HG03108 (cell line): ENCODE results near the gene SOX6.

Source experiments
- ATAC-seq: cut with Tn5 transposase; IDR thresholded peaks from one replicate; pipeline ENCODE4 v1.9.1; 2021; ENCODE audit warnings: moderate library complexity; ENCODE audit not compliant: unreplicated experiment

The SOX6 gene

GRCh38 chr11:16278979-16279378 is 77.4 kb downstream of the SOX6 start:
- ATAC-seq = no peak

DNA sequence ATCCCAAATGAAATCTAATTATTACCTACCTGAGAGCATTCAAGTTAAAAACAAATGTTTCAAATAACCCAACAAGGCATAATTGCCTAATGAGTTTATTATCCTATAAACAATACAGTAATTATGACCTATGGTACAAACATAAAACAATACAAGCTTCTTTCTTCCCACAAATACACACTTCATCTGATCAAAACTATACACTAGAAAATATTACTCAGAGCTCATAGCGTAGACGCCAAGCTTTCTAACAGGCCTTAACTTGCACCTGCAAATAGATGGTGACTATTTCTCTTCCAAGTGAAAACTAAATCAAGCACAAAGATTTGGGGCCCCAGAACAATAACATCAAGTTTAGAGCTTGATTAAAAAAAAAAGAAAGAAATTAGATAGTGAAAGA is 78.1 kb downstream of the SOX6 start:
- no peak for ATAC-seq

DNA sequence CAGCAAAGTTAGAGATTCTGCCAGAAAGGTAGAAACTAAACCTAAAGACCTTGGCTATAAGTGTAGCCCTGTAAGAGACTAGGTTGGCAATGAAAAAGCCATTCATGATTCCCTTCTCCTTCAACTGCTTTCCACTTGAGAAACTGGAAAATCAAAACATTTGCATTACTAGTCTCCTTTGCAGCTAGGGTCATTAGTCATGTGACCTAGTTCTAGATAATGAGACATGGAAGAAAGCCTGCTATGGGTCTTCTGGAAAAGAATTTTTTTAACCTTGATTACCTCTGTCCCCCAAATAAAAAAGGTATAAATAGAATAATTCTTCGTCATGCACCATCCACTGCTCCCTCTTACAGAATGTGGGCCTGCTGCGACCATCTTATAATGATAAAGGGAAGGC is 80.1 kb downstream of the SOX6 start:
- ATAC-seq = no peak

DNA sequence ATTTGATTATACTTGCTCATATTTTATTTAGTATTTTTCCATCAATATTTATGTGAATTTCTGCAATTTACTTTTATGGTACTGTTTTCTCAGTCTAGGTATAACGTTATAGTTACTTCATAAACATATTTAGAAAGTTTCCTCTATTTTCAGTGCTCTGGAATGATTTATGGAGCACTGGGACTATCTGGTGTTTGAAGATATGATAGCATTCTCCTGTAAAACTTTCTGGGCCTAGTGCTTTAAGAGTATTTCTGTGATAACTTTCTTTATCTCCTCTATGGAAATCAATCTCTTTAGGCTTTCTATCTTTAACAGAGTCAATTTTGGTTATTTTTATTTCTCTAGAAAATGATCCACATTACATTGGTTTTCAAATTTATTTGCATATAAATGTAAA is 85.1 kb downstream of the SOX6 start:
- ATAC-seq = no peak

DNA sequence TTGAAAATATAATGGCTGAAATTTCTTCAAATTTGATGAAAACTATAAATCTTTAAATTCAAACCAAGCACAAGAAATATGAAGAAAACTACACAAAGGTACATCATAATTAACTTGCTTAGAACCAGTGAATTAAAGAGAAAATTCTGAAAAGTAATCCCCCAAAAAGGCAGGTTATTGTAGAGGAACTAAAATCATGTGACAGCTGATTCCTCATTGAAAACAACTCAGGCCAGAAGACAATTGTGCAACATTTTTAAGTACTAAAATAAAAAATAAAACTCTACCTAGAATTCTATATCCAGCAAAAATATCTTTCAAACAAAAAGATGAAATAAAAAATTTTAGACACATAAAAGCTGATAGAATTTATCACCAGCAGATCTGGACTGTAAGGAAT is 90.3 kb downstream of the SOX6 start:
- ATAC-seq = no peak

DNA sequence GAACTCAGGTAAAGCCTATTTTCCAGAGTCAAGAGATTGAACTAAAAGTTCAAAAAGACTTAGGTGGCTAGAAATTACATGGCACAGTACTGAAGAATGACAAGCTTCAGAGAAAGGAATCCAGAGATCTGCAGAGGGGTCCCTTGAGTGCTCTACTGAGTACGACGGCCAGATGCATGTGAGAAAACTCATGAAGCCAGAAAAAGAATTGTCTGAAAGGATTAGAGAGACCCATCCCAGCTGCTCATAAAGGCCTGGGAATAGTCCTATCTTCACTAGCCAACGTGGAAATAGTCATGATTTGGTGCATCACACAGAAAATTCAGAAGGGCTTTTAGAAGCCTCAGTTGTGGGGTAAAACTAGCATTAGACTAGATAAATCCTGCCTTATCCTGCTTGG is 91.3 kb downstream of the SOX6 start:
- ATAC-seq = no peak

GRCh38 chr11:16262645-16262955 is 93.7 kb downstream of the SOX6 start:
- no peak for ATAC-seq

DNA sequence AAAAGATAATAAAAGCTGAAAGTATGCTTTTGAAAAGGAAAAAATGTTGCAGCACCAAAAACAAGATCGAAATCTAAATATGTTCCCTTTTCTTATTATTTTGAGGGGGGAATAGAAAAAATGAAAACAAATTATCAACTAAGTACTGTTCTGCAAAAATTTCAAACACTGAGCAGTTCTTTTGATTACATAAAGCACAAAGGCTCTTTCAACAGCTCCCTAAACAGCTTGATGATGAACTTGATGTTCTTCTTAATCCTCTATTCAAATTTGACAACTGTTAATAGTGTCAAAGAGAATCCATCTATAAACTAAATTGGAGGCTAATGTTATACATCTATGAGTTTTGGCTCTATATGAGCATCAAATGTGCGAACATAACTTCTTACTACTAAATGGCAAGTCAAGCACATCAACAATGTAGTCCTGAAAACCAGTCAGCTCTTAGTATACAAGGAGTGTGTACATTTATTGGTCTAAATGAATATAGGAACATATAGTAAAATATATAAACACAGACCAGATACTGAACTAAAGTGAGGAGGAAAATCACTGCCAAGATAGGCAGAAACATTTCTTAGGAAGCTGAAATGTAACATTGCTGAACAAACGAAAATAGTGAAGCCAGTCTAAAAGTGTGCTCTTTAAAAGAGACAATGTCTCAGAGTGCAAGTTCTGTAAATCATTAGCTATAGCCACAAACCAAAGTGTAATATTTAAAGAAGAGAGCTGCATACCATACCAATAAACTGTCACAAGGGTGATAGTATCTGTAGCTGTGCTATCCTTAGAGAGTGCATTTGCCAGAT is 94.3 kb downstream of the SOX6 start:
- peak; percentile 96 for ATAC-seq

DNA sequence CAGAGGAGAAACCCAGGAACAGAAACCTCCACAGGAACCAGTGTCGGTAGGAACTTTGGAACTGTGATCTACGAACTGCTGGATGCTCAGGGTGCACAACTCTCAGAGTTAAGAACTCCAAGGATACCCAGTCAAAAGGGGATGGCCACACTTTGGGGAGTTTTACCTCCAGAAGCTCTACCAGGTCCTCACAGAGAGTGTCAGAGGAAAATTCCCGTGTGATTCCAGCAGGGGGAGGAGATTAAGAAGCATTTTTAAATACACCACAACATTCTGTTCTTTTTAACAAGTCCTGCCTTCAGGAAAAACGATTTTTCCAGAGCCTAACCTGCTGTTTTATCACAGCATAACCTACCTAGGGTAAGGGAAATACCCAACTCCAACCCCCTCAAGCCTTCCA is 104.0 kb downstream of the SOX6 start:
- ATAC-seq = no peak

- ATAC-seq = no peak
Observed at GRCh38 chr11:16248248-16248647, 108.1 kb downstream of the SOX6 start.

DNA sequence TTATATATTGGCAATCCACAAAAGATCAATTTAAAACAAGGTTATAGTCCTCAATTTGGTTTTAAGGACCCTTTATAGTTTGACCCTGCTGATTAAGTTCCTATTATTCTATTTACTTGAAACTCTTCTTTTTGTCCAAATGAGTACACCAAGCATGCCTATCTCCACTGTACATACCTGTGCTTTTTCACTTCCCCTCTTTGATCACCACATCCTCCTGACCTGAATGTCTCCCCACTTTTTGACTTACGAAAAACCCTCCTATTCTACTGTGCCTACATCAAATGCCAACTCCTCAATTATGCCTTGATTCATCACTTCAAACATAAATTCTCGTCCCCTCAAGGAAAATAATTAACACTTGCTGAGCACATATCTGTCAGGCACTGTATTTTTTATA is 113.5 kb downstream of the SOX6 start:
- no peak for ATAC-seq

DNA sequence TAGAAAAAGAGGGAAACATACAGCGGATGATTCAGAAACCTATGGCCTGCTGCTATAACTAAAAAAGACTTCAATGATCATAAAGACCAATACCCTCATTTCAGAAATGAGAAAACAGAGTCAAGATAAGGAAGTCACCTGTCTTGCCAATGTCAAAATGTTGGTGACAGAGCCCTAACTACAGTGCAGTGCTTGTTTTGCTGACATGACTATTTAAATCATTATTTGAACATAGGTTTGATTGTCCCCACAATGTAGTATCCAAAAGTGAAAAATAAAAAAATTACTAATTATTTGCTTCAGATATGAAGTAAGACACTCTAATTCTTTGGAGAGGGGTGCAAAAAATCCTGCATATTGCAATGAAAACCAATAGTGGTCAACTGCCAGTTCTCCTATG is 115.7 kb downstream of the SOX6 start:
- ATAC-seq = no peak

DNA sequence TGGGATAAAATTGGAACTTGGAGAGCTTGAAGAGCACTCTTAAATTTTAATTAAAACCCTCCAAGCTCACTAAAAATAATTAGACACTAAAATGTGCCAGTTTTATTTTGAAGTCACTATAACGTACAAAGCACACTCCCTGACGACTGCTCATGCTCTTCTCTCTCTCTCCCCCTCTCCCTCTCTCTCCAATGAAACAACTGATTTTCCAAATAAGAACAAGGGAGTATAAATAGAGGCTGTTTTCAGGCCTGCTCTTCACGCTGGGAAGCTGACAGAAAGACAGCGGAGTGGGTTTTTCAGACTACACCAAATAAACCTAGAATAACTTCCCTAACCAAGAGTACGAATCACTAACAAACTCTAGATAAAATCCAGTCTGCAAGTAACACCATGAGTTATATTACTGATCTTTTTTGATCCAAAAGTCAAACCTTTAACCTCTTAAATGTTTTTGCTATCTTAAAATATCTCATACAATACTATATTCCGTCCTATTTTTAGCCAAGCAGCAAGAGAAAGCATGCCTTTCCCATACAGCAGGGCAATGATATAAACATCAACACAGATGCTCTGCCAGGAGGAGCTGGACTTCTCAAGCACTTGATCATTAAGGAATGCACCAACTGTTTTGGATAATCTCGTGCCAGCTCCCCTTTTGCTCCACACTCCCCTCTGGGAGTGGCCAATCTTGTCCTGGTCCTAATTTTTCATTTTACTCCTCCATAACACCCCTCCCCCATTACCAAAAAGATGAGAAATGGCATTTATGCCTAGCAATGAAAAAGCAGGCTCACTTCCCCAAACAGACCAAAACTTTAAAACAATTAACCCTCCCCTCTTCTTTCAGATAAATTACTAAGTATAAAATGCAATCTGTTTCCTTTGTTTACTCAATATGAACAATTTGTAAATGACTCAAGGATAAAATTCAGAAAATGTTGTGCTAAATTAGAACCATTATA is 116.9 kb downstream of the SOX6 start:
- no peak for ATAC-seq

GRCh38 chr11:16226245-16226644 is 130.1 kb downstream of the SOX6 start:
- ATAC-seq = no peak

DNA sequence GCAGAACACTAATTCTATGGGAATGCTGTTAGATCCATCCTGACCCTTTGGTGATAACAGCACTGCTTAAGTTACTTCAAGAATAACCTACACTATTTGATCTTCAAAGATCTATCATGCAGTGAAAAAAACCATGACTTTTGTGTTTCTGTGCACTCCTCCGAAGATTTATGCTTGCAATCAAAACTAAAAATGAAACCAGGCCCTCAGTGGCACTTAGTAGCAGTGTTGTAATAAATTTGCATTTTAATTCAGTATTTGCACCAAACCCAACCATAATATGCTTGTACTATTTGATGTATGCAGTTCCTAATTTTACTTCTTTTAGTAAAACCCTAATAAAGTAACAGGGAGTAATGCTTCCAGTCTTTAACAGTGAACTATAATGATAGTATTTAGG is 130.7 kb downstream of the SOX6 start:
- ATAC-seq = no peak

DNA sequence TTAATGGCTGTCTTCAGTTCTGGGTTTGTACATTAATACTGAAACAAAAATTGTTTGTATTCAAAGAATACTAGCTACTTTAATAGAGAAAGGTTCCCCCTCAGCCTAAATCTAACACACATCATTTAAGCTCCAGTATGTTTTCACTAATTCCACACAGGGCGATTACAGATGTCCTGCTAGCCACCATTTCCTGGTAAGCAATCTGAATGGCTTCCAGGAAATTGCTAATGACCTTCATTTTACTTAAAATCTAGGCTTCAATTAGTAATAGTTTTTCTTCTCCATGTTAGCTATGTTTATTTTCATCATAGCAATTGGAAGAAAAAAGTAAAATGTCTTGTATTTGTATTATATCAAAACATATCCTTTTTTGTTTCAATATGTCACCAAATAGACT is 132.8 kb downstream of the SOX6 start:
- ATAC-seq = no peak

DNA sequence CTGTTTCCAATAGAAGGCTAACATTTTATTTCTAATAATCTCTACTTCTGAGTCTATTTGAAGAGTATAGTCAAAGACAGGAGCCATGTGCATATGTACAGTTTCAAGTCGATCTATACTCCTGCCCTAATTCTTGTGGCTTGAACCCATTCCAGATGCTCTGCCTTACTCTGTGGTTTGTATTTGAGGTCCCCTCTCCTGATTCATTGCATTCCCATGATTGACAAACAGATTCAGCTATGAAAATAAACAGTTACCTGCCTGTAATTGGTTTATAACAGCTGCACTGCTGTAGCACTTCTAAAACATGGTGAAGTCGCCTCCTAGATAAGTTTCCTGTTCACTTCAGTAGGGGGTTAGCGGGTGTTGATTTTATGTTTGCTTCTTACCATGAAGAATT is 138.7 kb downstream of the SOX6 start:
- ATAC-seq = no peak

DNA sequence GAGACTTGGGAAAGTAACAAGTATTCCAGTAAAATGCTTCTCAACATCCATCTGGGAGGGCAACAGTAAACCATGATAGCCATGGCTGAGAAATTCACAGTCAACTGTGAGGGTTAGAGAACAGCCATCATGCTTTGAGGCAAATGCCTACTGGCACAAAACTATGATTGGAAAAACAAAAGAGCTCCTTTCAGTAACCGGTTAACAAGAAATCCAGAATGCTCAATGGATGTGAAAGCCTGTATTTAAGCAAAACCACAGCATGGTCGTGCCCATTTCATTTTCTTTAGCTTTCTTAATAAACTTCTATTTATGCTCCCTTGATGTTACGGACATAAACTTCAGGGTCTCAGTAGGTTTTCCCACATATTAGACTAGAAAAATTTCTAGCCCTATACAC is 139.5 kb downstream of the SOX6 start:
- no peak for ATAC-seq

GRCh38 chr11:16215352-16215751 is 141.0 kb downstream of the SOX6 start:
- no peak for ATAC-seq

GRCh38 chr11:16211407-16211806 is 144.9 kb downstream of the SOX6 start:
- no peak for ATAC-seq

- ATAC-seq = no peak
Observed at GRCh38 chr11:16204261-16204660, 152.1 kb downstream of the SOX6 start.

GRCh38 chr11:16195651-16196050 is 160.7 kb downstream of the SOX6 start:
- ATAC-seq = no peak
